Measurements from ENCODE around the gene GTF2H3. TPM values are rescaled to one million over a fixed set of nuclear protein-coding genes. Genes with fewer than 3 reads are reported as not detected.

GTF2H3 gene
- total and polyA plus RNA-seq, 9 of the 15 experiments (the other 6 are each of a cell fraction or from before 2014, with no cell fraction given), result 22.7 to 99.7 (median 49.6) TPM

GRCh38 chr12:123633379-123634141 is at the start of gene GTF2H3, which contains the start of gene EIF2B1 (continued):
- TF ChIP-seq EZH2 (IDR thresholded peaks at IDR 0.05; ENCODE audit: borderline replicate concordance, low read depth, low read length) (no peak), YBX1 (IDR thresholded peaks at IDR 0.05) (no peak), ZNF3 (CRISPR knock-in tag; IDR thresholded peaks at IDR 0.05) (no peak), SNIP1 (IDR thresholded peaks at IDR 0.05; ENCODE audit: low read depth) (no peak), ZNF41 (CRISPR knock-in tag; conservative IDR thresholded peaks at IDR 0.05) (no peak), FOXM1 (IDR thresholded peaks at IDR 0.05; ENCODE audit: low read depth) (no peak), FOXM1 (CRISPR knock-in tag; IDR thresholded peaks at IDR 0.05; ENCODE audit: low read depth) (0 out of 2 replicates have a peak, but pooled peaks have one; percentile 48)

- ATAC-seq (no peak), DNase-seq (ENCODE audit: extremely low read depth in 1 of 4, low spot score in 3 of 4) (no peak), FAIRE-seq (no peak)
- Histone ChIP-seq H3K9me1 (ENCODE audit: control insufficient read depth, insufficient read depth, low read length) (no peaks in the 10 kb centered on the region), H3K79me2 (ENCODE audit: control insufficient read depth, insufficient read depth, low read length) (peaks cover 69% of the 10 kb centered on the region), H2AFZ (ENCODE audit: low read depth, low read length) (no peak overlapping the region), H3K27ac (ENCODE audit: extremely low read depth, low read depth, low read length) (no peak overlapping the region), H3K4me2 (ENCODE audit: insufficient read depth, low read length) (no peak overlapping the region), H4K20me1 (replicated peaks; ENCODE audit: control insufficient read depth, insufficient read depth, low read length) (peaks cover 16% of the 10 kb centered on the region), H3K9me3 (replicated peaks; ENCODE audit: control insufficient read depth, insufficient read depth, low read depth, low read length) (no peaks in the 10 kb centered on the region), H3K4me1 (replicated peaks in 1 of 2; ENCODE audit: control insufficient read depth in 2 of 2, insufficient read depth in 2 of 2, low read length in 2 of 2) (peaks cover 2 to 5% of the 10 kb centered on the region in 2 experiments; a peak in 1 of 5 replicates), H3K4me3 (no peak overlapping the region), H3K27me3 (ENCODE audit: control insufficient read depth in 2 of 2, insufficient read depth in 2 of 2, low read length in 2 of 2) (no peaks in the 10 kb centered on the region), H3K9ac (ENCODE audit: insufficient read depth in 1 of 2, low read depth in 2 of 2, low read length in 2 of 2) (no peak overlapping the region), H3K36me3 (ENCODE audit: control insufficient read depth, insufficient read depth, low read length) (peaks cover 94% of the 10 kb centered on the region)
- POLR2A ChIA-PET, result interaction anchor here (0.6 to 1.0 kb wide), 3 partner anchors 8 to 309 kb away, joined by 3 read pairs; no protein-coding TSS in a partner anchor
- in situ Hi-C loops (cut with MboI), result no loop called here
- intact Hi-C loops (cut with micrococcal nuclease), result no loop called here
- no TSS peak for BruUV-seq (replicated peaks)
- WGBS (ENCODE audit: insufficient coverage, low coverage, missing lambda C conversion rate), result 74% methylated on average over 8 of the region's 8 CpGs
- TF ChIP-seq HDAC1 (IDR thresholded peaks at IDR 0.05) (peak in 1 of 2 experiments; percentile 80; a peak in 2 of 4 replicates), ZBTB8A (IDR thresholded peaks at IDR 0.05; ENCODE audit: partially characterized antibody) (no peak), CBFA2T3 (IDR thresholded peaks at IDR 0.05) (peak; percentile 47; the same call in 1 of the 2 replicates), HDAC2 (IDR thresholded peaks at IDR 0.05) (peak; percentile 55; the same call in 1 of the 2 replicates), TAF9B (IDR thresholded peaks at IDR 0.05; ENCODE audit: partially characterized antibody) (no peak), KDM1A (IDR thresholded peaks at IDR 0.05) (peak; percentile 91 to 92), RCOR1 (IDR thresholded peaks at IDR 0.05; ENCODE audit: borderline replicate concordance in 1 of 2, low read depth in 2 of 2, low read length in 2 of 2) (peak in 1 of 2 experiments; percentile 63; a peak in 1 of 4 replicates)
- CTCF ChIA-PET (ENCODE audit: low intra/inter-chr PET ratio), result no interaction called here
These were observed 41.7 kb upstream of the GTF2H3 start for GRCh38 chr12:123591702-123592481.

All from K562 (cell line).